PC-9 (cell line): ENCODE measurements around the gene PBX2. TPM values are rescaled to one million over a fixed set of nuclear protein-coding genes. Genes with fewer than 3 reads are reported as not detected.
A peak's percentile ranks its signal among the peaks of the same experiment; 100 is the strongest.

Source experiments
- BruUV-seq: library from RNA; stranded (reverse); fragments of 400-500 nt; replicated peaks from 2 replicates; lab custom pipeline; 2021; lab: Mats Ljungman, UMichigan
- CTCF ChIA-PET: fragments of 300-600 bp; sonication (Branson Sonifier 250); formaldehyde crosslinking; loops from one replicate; lab custom pipeline; 2022; ENCODE audit warnings: antibody characterized with exemption; lab: Charles Lee
- POLR2A ChIA-PET: fragments of 300-600 bp; sonication (Branson Sonifier 250); formaldehyde crosslinking; loops from one replicate; lab custom pipeline; 2022; ENCODE audit warnings: antibody characterized with exemption; ENCODE audit not compliant: unreplicated experiment; lab: Charles Lee
- DNase-seq, 2 experiments: peaks; one replicate each; pipeline versions ENCODE4 v3.0.0 to v3.0.0-alpha.2; 2015 to 2022; ENCODE audit warnings: mixed read lengths in 1 of 2
- H2AFZ ChIP-seq: fragments of 200-600 bp; sonication (generic); 2 replicates; pipeline ENCODE4 v1.8.1; 2017; ENCODE audit warnings: antibody characterized with exemption
- H3F3A ChIP-seq: fragments of 200-600 bp; sonication (generic); 2 replicates; pipeline ENCODE4 v1.8.1; 2017; ENCODE audit warnings: antibody characterized with exemption, mild to moderate bottlenecking, low read depth; ENCODE audit not compliant: insufficient read depth
- H3K27ac ChIP-seq: fragments of 200-600 bp; sonication (generic); 2 replicates; pipeline ENCODE4 v1.6.1; 2016; ENCODE audit warnings: mixed run types
- H3K27me3 ChIP-seq: fragments of 200-600 bp; sonication (generic); 2 replicates; pipeline ENCODE4 v1.6.1; 2016; ENCODE audit warnings: low read depth, mixed run types; ENCODE audit not compliant: insufficient read depth
- H3K36me3 ChIP-seq: fragments of 200-600 bp; sonication (generic); 2 replicates; pipeline ENCODE4 v1.6.1; 2016; ENCODE audit warnings: low read depth, mixed run types
- H3K4me1 ChIP-seq: fragments of 200-600 bp; sonication (generic); replicated peaks from 2 replicates; pipeline ENCODE4 v1.6.1; 2016; ENCODE audit warnings: mixed run types; ENCODE audit not compliant: insufficient read depth
- H3K4me2 ChIP-seq: fragments of 200-600 bp; sonication (generic); 2 replicates; pipeline ENCODE4 v1.6.1; 2017; ENCODE audit warnings: mixed run types
- H3K4me3 ChIP-seq: fragments of 200-600 bp; sonication (generic); 2 replicates; pipeline ENCODE4 v1.6.1; 2016; ENCODE audit warnings: mixed run types
- H3K79me2 ChIP-seq: fragments of 200-600 bp; sonication (generic); 2 replicates; pipeline ENCODE4 v1.6.1; 2017; ENCODE audit warnings: low read depth, mixed run types
- H3K9me2 ChIP-seq: fragments of 200-600 bp; sonication (generic); 2 replicates; pipeline ENCODE4 v1.8.1; 2017; ENCODE audit warnings: mild to moderate bottlenecking; ENCODE audit not compliant: insufficient read depth
- H3K9me3 ChIP-seq: fragments of 200-600 bp; sonication (generic); 2 replicates; pipeline ENCODE4 v1.8.1; 2016; ENCODE audit warnings: low read depth; ENCODE audit not compliant: insufficient read depth
- H4K20me1 ChIP-seq: fragments of 200-600 bp; sonication (generic); 2 replicates; pipeline ENCODE4 v1.8.1; 2017; ENCODE audit not compliant: insufficient read depth
- EZH2 ChIP-seq: fragments of 200-600 bp; sonication (generic); IDR thresholded peaks from 2 replicates; pipeline ENCODE4 v1.8.0; 2017; ENCODE audit warnings: antibody characterized with exemption, low read depth
- intact Hi-C: fragments of 100-400 bp; cut with micrococcal nuclease; formaldehyde crosslinking; loops from one replicate; pipeline ENCODE4 v1.10.0; 2022; ENCODE audit not compliant: unreplicated experiment
- total RNA-seq: library from RNA; stranded (reverse); gene quantifications from 2 replicates; pipeline ENCODE4 v1.2.3, GENCODE V29; 2021
- TF ChIP-seq, protein P1 (sequence below): fragments of 200-600 bp; sonication (generic); conservative IDR thresholded peaks from 2 replicates; pipeline ENCODE4 v1.6.1; 2017; ENCODE audit warnings: mixed run types, antibody characterized with exemption, mild to moderate bottlenecking, moderate library complexity

The PBX2 gene
- total RNA-seq, 1 experiment from 2014 or later, result 89.3 TPM

DNA sequence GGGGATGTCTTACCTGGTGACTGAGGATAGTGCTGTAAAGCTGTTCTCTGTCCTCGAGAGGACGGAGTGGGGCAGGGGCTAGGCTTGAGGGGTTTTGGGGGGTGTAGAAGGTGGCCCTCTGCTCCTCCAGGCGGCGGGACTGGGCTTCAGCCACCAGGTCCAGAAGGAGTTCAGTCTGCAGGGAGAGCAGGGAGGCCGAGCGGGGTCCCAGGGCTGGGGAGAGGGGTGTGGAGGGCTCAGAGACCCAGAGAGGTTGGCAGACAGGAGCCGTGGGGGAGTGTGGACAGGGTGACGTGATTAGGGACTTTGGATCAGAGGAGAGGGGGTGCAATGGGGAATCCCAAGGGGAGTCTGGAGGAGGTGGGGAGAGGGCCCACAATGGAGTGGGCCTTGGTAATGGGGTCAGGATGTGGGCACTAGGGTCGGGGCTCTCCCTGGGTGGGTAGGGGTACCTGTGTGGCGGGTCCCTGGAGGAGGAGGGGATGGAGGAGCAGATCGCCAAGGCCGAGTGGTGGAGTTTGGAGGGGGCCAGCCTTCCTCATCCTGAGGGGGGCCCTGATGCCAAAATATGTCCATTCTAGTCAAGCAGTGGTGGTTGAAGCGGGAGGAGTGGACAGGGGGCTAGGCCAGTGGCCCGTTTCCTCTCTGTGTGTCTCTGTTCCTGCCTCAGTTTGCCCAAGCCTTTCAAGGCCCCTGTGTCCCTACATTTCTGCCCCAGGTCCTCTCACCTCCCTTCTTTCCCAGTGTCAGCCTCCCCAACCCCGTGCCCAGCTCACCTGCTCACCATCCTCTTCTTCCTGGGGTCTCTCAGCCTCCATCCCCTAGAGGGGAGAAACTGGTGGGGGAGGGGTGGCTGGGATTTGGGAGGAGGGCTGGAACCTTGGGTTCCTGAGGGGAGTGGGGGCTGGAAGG is 1.9 kb upstream of the PBX2 start:
- H3K9me2 ChIP-seq, result no peaks in the 10 kb centered on the region
- no peaks in the 10 kb centered on the region for H4K20me1 ChIP-seq
- no peak overlapping the region for H3K27ac ChIP-seq
- peaks cover 9% of the 10 kb centered on the region for H3K36me3 ChIP-seq
- no peaks in the 10 kb centered on the region for H3K9me3 ChIP-seq
- TF ChIP-seq, protein P1, sequence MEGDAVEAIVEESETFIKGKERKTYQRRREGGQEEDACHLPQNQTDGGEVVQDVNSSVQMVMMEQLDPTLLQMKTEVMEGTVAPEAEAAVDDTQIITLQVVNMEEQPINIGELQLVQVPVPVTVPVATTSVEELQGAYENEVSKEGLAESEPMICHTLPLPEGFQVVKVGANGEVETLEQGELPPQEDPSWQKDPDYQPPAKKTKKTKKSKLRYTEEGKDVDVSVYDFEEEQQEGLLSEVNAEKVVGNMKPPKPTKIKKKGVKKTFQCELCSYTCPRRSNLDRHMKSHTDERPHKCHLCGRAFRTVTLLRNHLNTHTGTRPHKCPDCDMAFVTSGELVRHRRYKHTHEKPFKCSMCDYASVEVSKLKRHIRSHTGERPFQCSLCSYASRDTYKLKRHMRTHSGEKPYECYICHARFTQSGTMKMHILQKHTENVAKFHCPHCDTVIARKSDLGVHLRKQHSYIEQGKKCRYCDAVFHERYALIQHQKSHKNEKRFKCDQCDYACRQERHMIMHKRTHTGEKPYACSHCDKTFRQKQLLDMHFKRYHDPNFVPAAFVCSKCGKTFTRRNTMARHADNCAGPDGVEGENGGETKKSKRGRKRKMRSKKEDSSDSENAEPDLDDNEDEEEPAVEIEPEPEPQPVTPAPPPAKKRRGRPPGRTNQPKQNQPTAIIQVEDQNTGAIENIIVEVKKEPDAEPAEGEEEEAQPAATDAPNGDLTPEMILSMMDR, result no peak
- TF ChIP-seq EZH2, result no peak
- intact Hi-C loops, result loop anchor here (10.0 kb wide), 2 partner anchors 647 to 783 kb away; partner anchors contain the start of genes ATP6V1G2, DDX39B and NFKBIL1
- POLR2A ChIA-PET, result no interaction called here
- H2AFZ ChIP-seq, result no peak overlapping the region
- no TSS peak for BruUV-seq
- no peak for DNase-seq
- H3K27me3 ChIP-seq, result no peaks in the 10 kb centered on the region
- H3K4me2 ChIP-seq, result no peak overlapping the region
- peaks cover 25% of the 10 kb centered on the region for H3K4me1 ChIP-seq
- no peak overlapping the region for H3K4me3 ChIP-seq
- H3K79me2 ChIP-seq, result peaks cover 18% of the 10 kb centered on the region
- CTCF ChIA-PET, result interaction anchor here (0.6 kb wide), 1 partner anchor 31 kb away, joined by 6 read pairs; no protein-coding TSS in a partner anchor
- peaks cover 12% of the 10 kb centered on the region; the same call in 1 of the 2 replicates for H3F3A ChIP-seq

DNA sequence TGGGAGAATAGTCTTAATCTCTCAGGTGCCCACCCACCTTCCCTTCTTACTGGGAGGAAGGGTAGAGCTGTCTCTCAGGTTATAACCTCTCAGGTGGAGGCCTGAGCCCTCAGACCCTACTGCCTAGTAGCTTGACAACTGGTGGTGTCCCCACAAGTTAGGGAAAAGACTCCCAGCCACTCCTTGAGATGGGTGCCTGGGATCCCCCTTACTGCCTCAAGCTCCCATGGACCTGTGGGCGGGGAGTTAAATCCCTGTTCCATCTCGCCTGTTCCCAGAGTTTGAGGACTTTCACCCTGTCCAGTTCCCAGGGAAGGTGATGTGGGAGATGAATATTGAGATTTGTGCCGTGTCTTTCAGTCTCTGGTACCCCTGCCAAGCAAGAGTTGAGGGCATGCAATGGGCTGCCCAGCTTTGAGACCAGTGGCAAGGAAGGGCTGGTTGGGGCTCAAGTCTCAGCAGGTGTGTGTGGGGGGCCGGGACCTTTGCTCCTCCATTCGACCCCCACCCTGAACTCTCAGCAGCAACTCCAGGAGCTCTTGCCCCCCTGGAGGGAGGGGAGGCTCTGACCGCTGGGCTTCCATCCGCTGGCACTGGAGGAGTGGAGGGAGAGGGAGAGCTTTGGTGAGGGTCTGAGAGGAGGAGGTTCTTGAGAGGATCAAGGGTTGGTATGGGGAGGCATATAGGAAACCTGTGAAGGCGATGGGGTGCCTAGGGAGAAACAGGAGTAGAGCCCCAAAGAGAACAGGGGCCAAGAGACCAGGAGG is 1.1 kb upstream of the PBX2 start:
- H3K79me2 ChIP-seq, result peaks cover 18% of the 10 kb centered on the region
- no peak overlapping the region for H3K4me3 ChIP-seq
- peak overlapping the region; percentile 95 for H3K4me2 ChIP-seq
- no peak for DNase-seq
- no peak overlapping the region for H3K27ac ChIP-seq
- BruUV-seq, result no TSS peak
- POLR2A ChIA-PET, result no interaction called here
- peaks cover 10% of the 10 kb centered on the region for H3K36me3 ChIP-seq
- TF ChIP-seq EZH2, result no peak
- TF ChIP-seq, protein P1, result no peak
- CTCF ChIA-PET, result interaction anchor here (1.1 kb wide), 1 partner anchor 13 kb away, joined by 4 read pairs; no protein-coding TSS in a partner anchor
- H3F3A ChIP-seq, result peaks cover 12% of the 10 kb centered on the region; the same call in 1 of the 2 replicates
- H2AFZ ChIP-seq, result no peak overlapping the region
- intact Hi-C loops, result loop anchor here (1.0 to 10.0 kb wide), 3 partner anchors 13 to 784 kb away; partner anchors contain the start of genes ATP6V1G2, DDX39B, NFKBIL1 and RNF5
- no peaks in the 10 kb centered on the region for H3K9me3 ChIP-seq
- peaks cover 19% of the 10 kb centered on the region for H3K4me1 ChIP-seq
- H4K20me1 ChIP-seq, result no peaks in the 10 kb centered on the region
- no peaks in the 10 kb centered on the region for H3K9me2 ChIP-seq
- no peaks in the 10 kb centered on the region for H3K27me3 ChIP-seq

DNA sequence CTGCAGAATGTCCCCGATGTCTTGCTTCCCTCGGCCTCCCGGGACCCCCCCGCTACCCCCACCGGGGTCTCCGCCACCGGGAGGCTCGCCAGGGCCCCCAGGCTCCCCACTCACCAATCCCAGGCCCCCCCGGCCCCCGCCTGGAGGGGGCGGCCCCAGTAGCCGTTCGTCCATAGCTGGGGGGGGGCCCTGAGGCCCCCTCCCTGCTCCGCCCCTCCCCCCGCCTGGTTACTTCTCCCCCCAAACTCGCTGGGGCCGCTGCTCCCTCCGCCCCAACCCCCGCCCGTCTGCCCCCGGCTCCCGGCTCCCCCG is 304 bp downstream of the PBX2 start:
- no peak overlapping the region for H2AFZ ChIP-seq
- BruUV-seq, result no TSS peak
- H4K20me1 ChIP-seq, result no peaks in the 10 kb centered on the region
- ChIA-PET CTCF (interaction anchor here (0.6 to 1.0 kb wide), 3 partner anchors 55 to 71 kb away, joined by 3 to 4 read pairs (median 4); partner anchors contain the start of gene FKBPL), POLR2A (interaction anchor here (0.6 to 1.0 kb wide), 3 partner anchors 62 to 487 kb away, joined by 3 to 14 read pairs (median 4); partner anchors contain the start of gene ATF6B)
- H3K9me3 ChIP-seq, result no peaks in the 10 kb centered on the region
- H3K4me3 ChIP-seq, result peak overlapping the region; percentile 85
- H3K4me1 ChIP-seq, result peaks cover 17% of the 10 kb centered on the region
- no peaks in the 10 kb centered on the region for H3K27me3 ChIP-seq
- peaks cover 9% of the 10 kb centered on the region; the same call in 1 of the 2 replicates for H3F3A ChIP-seq
- H3K27ac ChIP-seq, result peak overlapping the region; percentile 26; the same call in 1 of the 2 replicates
- no peak for DNase-seq
- H3K36me3 ChIP-seq, result peaks cover 10% of the 10 kb centered on the region
- peaks cover 18% of the 10 kb centered on the region for H3K79me2 ChIP-seq
- H3K4me2 ChIP-seq, result peak overlapping the region; percentile 95
- H3K9me2 ChIP-seq, result no peaks in the 10 kb centered on the region
- TF ChIP-seq, protein P1, result no peak
- no peak for TF ChIP-seq EZH2
- intact Hi-C loops, result loop anchor here (1.0 to 10.0 kb wide), 3 partner anchors 11 to 785 kb away; partner anchors contain the start of genes ATP6V1G2, DDX39B, NFKBIL1 and RNF5
